NT2/D1 (cell line): Measurements from ENCODE around the gene STARD10.

Experiments
- SUZ12 ChIP-seq: IDR thresholded peaks from 2 replicates; pipeline ENCODE4 v1.6.1; 2011; ENCODE audit not compliant: insufficient read length, insufficient read depth; ENCODE audit errors: extremely low read depth
- YY1 ChIP-seq: IDR thresholded peaks from 2 replicates; pipeline ENCODE4 v1.6.1; 2011; ENCODE audit not compliant: insufficient read length, insufficient read depth
- ZNF274 ChIP-seq: IDR thresholded peaks from 2 replicates; pipeline ENCODE4 v1.6.1; 2011; ENCODE audit warnings: mild to moderate bottlenecking, low read depth, low read length

DNA sequence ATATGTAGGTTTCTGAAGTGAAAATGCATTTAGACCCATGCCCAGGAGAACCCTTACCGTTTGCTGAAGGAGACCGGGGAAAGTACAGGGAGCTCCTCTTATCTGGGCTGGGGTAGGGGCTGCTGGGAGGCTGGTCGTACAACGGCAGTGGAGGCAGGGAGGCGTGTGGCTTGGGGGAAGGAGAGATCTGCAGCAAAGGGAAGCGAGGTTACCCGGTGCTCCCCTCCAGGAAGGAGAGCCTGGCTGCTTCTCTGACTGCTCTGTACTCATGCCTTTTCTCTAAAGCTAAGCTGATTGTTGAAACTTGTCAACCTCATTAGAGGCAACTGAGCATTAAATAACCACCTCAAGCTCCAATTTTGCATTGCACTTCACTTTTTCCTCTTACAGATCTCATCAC is 47.5 kb upstream of the STARD10 start:
- no peak for TF ChIP-seq ZNF274
- TF ChIP-seq YY1, result no peak
- TF ChIP-seq SUZ12, result no peak
